Measurements from ENCODE around the gene ZDHHC23.

The ZDHHC23 gene

DNA sequence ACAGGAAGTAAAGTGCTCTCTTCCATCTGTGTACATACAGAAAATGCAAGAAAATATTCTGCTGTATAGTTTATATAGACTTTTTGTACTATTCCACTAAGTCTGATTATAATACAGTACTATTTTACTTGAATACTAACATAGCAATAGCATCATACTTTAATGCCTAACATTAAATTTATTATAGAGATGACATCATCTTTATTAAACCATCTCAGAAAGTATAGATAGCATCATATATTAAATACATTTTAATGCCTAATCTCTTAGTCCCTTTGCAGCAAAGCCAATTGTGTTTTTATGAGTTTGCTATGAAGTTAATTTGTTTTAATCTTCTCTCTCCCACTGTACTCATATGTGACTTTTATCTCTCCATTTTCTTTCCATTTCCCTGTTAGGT is 39.7 kb upstream of the ZDHHC23 start:
- H3K4me3 ChIP-seq (ENCODE audit: low read length), result no peak overlapping the region
- no peaks in the 10 kb centered on the region for H3K9me3 ChIP-seq (ENCODE audit: insufficient read depth, low read length)
- H3K79me2 ChIP-seq (ENCODE audit: low read length), result no peaks in the 10 kb centered on the region
- peaks cover 2% of the 10 kb centered on the region; the same call in 1 of the 2 replicates for H3K4me1 ChIP-seq (ENCODE audit: low read length)
- no peak for TF ChIP-seq EZH2phosphoT487 (IDR thresholded peaks at IDR 0.05; ENCODE audit: low read depth)
- TF ChIP-seq CTCF (IDR thresholded peaks at IDR 0.05; ENCODE audit: low read depth, low read length), result no peak
- no peak overlapping the region for H2AFZ ChIP-seq (ENCODE audit: low read depth, low read length)
- no peaks in the 10 kb centered on the region for H3K27me3 ChIP-seq (ENCODE audit: low read depth, low read length)
- no peak overlapping the region for H3K4me2 ChIP-seq (ENCODE audit: low read length)
- H3K27ac ChIP-seq (ENCODE audit: low read length), result no peak overlapping the region
- no peaks in the 10 kb centered on the region for H3K36me3 ChIP-seq (replicated peaks; ENCODE audit: low read depth, low read length)
- H4K20me1 ChIP-seq (ENCODE audit: insufficient read depth, low read length), result no peaks in the 10 kb centered on the region
- no peak overlapping the region for H3K9ac ChIP-seq (ENCODE audit: low read length)

- H3K27me3 ChIP-seq (ENCODE audit: low read depth, low read length), result no peaks in the 10 kb centered on the region
- no peak overlapping the region for H2AFZ ChIP-seq (ENCODE audit: low read depth, low read length)
- H3K9me3 ChIP-seq (ENCODE audit: insufficient read depth, low read length), result no peaks in the 10 kb centered on the region
- no peaks in the 10 kb centered on the region for H4K20me1 ChIP-seq (ENCODE audit: insufficient read depth, low read length)
- H3K79me2 ChIP-seq (ENCODE audit: low read length), result no peaks in the 10 kb centered on the region
- no peak overlapping the region for H3K9ac ChIP-seq (ENCODE audit: low read length)
- no peaks in the 10 kb centered on the region for H3K36me3 ChIP-seq (replicated peaks; ENCODE audit: low read depth, low read length)
- TF ChIP-seq EZH2phosphoT487 (IDR thresholded peaks at IDR 0.05; ENCODE audit: low read depth) (no peak), CTCF (IDR thresholded peaks at IDR 0.05; ENCODE audit: low read depth, low read length) (no peak)
- peaks cover 2% of the 10 kb centered on the region; the same call in 1 of the 2 replicates for H3K4me1 ChIP-seq (ENCODE audit: low read length)
- H3K27ac ChIP-seq (ENCODE audit: low read length), result no peak overlapping the region
- no peak overlapping the region for H3K4me3 ChIP-seq (ENCODE audit: low read length)
- H3K4me2 ChIP-seq (ENCODE audit: low read length), result no peak overlapping the region
Measured at GRCh38 chr3:113910966-113911365, 36.8 kb upstream of the ZDHHC23 start.

GRCh38 chr3:113912552-113913236 is 35.1 kb upstream of the ZDHHC23 start:
- Histone ChIP-seq H3K9me3 (ENCODE audit: insufficient read depth, low read length) (no peaks in the 10 kb centered on the region), H2AFZ (ENCODE audit: low read depth, low read length) (no peak overlapping the region), H4K20me1 (ENCODE audit: insufficient read depth, low read length) (no peaks in the 10 kb centered on the region), H3K4me2 (ENCODE audit: low read length) (peak overlapping the region; percentile 48), H3K27me3 (ENCODE audit: low read depth, low read length) (no peaks in the 10 kb centered on the region), H3K27ac (ENCODE audit: low read length) (no peak overlapping the region), H3K36me3 (replicated peaks; ENCODE audit: low read depth, low read length) (no peaks in the 10 kb centered on the region), H3K4me3 (ENCODE audit: low read length) (0 out of 2 replicates have a peak overlapping the region, but pooled peaks have one; percentile 25), H3K4me1 (ENCODE audit: low read length) (peaks cover 2% of the 10 kb centered on the region; the same call in 1 of the 2 replicates), H3K9ac (ENCODE audit: low read length) (no peak overlapping the region), H3K79me2 (ENCODE audit: low read length) (no peaks in the 10 kb centered on the region)
- TF ChIP-seq CTCF (IDR thresholded peaks at IDR 0.05; ENCODE audit: low read depth, low read length), result peak; percentile 76
- TF ChIP-seq EZH2phosphoT487 (IDR thresholded peaks at IDR 0.05; ENCODE audit: low read depth), result no peak

- no peak overlapping the region for H3K27ac ChIP-seq (ENCODE audit: low read length)
- peaks cover 2% of the 10 kb centered on the region; the same call in 1 of the 2 replicates for H3K4me1 ChIP-seq (ENCODE audit: low read length)
- no peak overlapping the region for H2AFZ ChIP-seq (ENCODE audit: low read depth, low read length)
Measured at GRCh38 chr3:113914646-113915045, 33.2 kb upstream of the ZDHHC23 start.

More at GRCh38 chr3:113914646-113915045, 33.2 kb upstream of the ZDHHC23 start:
- H3K9me3 ChIP-seq (ENCODE audit: insufficient read depth, low read length), result no peaks in the 10 kb centered on the region
- H3K9ac ChIP-seq (ENCODE audit: low read length), result no peak overlapping the region
- H3K4me2 ChIP-seq (ENCODE audit: low read length), result no peak overlapping the region
- TF ChIP-seq EZH2phosphoT487 (IDR thresholded peaks at IDR 0.05; ENCODE audit: low read depth), result no peak
- no peak for TF ChIP-seq CTCF (IDR thresholded peaks at IDR 0.05; ENCODE audit: low read depth, low read length)
- H4K20me1 ChIP-seq (ENCODE audit: insufficient read depth, low read length), result no peaks in the 10 kb centered on the region
- no peaks in the 10 kb centered on the region for H3K79me2 ChIP-seq (ENCODE audit: low read length)
- H3K27me3 ChIP-seq (ENCODE audit: low read depth, low read length), result no peaks in the 10 kb centered on the region
- H3K36me3 ChIP-seq (replicated peaks; ENCODE audit: low read depth, low read length), result no peaks in the 10 kb centered on the region
- no peak overlapping the region for H3K4me3 ChIP-seq (ENCODE audit: low read length)
